B cell (primary cell): Measurements from ENCODE around the gene IL1A. TPM values are rescaled to one million over a fixed set of nuclear protein-coding genes. Genes with fewer than 3 reads are reported as not detected.

Experiments used
- ATAC-seq: fragments of 200-7000 bp; cut with Tn5 transposase; one replicate; pipeline ENCODE4 v1.10.0; 2021; ENCODE audit warnings: low read depth, mild to moderate bottlenecking, moderate number of reproducible peaks, moderate library complexity
- CTCF ChIA-PET: fragments of 350-600 bp; sonication (Branson Sonifier 250); formaldehyde crosslinking; loops from one replicate; lab custom pipeline; 2021; ENCODE audit warnings: antibody characterized with exemption, inconsistent platforms; lab: Charles Lee
- POLR2A ChIA-PET: fragments of 350-600 bp; sonication (Branson Sonifier 250); formaldehyde crosslinking; loops from one replicate; lab custom pipeline; 2021; ENCODE audit warnings: antibody characterized with exemption; lab: Charles Lee
- DNase-seq: peaks from one replicate; pipeline ENCODE4 v3.0.0; 2013
- H2AFZ ChIP-seq: 2 replicates; pipeline ENCODE4 v1.6.1; 2012; ENCODE audit warnings: mild to moderate bottlenecking, low read depth, low read length; ENCODE audit not compliant: insufficient read depth, poor library complexity, severe bottlenecking
- H3K27ac ChIP-seq, 2 donors: 1 replicate in 1 of 2; 2 replicates in 1 of 2; pipeline ENCODE4 v1.5.1; 2012 to 2013; ENCODE audit warnings: low read length in 2 of 2, mild to moderate bottlenecking in 2 of 2, moderate library complexity in 1 of 2
- H3K27me3 ChIP-seq, 4 experiments: fragments of 200-600 bp in 1 of 4; sonication (generic) in 1 of 4; replicated peaks in 1 of 4; 1 replicate in 2 of 4; 2 replicates in 2 of 4; pipeline versions ENCODE4 v1.6.1 to v1.7.0; 2013 to 2016; ENCODE audit warnings: low read length in 3 of 4, mild to moderate bottlenecking in 2 of 4, mixed read lengths in 1 of 4, moderate library complexity in 1 of 4; ENCODE audit not compliant: insufficient read depth in 4 of 4, control insufficient read depth in 3 of 4; ENCODE audit errors: control extremely low read depth in 1 of 4
- H3K36me3 ChIP-seq, 2 experiments: replicated peaks in 1 of 2; 1 replicate in 1 of 2; 2 replicates in 1 of 2; pipeline versions ENCODE4 v1.6.1 to v1.7.1; 2013; ENCODE audit warnings: low read length in 1 of 2; ENCODE audit not compliant: insufficient read depth in 2 of 2, control insufficient read depth in 1 of 2; ENCODE audit errors: control extremely low read depth in 1 of 2, extremely low read depth in 1 of 2
- H3K4me1 ChIP-seq, 2 donors: fragments of 200-600 bp in 1 of 2; sonication (generic) in 1 of 2; 1 replicate in 1 of 2; 2 replicates in 1 of 2; pipeline versions ENCODE4 v1.5.1 to v1.6.1; 2013 to 2017; ENCODE audit warnings: low read length in 2 of 2; ENCODE audit not compliant: control insufficient read depth in 2 of 2, insufficient read depth in 2 of 2
- H3K4me2 ChIP-seq: replicated peaks from 2 replicates; pipeline ENCODE3; 2012; ENCODE audit warnings: mild to moderate bottlenecking, low read depth, low read length; ENCODE audit not compliant: poor library complexity, severe bottlenecking
- H3K4me3 ChIP-seq, 5 experiments: fragments of 200-600 bp in 1 of 5; sonication (generic) in 1 of 5; 1 replicate in 3 of 5; 2 replicates in 2 of 5; pipeline versions ENCODE4 v1.5.1 to v1.7.0; 2011 to 2016; ENCODE audit warnings: low read length in 4 of 5, mild to moderate bottlenecking in 4 of 5, low read depth in 2 of 5, control low read depth in 1 of 5, moderate library complexity in 1 of 5; ENCODE audit not compliant: insufficient read depth in 1 of 5; ENCODE audit errors: control extremely low read depth in 1 of 5, extremely low read depth in 1 of 5
- H3K79me2 ChIP-seq: fragments of 200-600 bp; sonication (generic); one replicate; pipeline ENCODE4 v1.6.0; 2016; ENCODE audit warnings: low read length; ENCODE audit not compliant: control insufficient read depth, insufficient read depth
- H3K9ac ChIP-seq: fragments of 200-600 bp; sonication (generic); 2 replicates; pipeline ENCODE4 v1.6.1; 2017; ENCODE audit warnings: mild to moderate bottlenecking, low read length, moderate library complexity
- H3K9me3 ChIP-seq, 3 donors: one replicate each; pipeline versions ENCODE4 v1.6.1 to v1.7.1; 2013; ENCODE audit warnings: low read length in 2 of 3; ENCODE audit not compliant: control insufficient read depth in 2 of 3, insufficient read depth in 1 of 3; ENCODE audit errors: control extremely low read depth in 1 of 3
- H4K20me1 ChIP-seq: 2 replicates; pipeline ENCODE4 v1.6.0; 2012; ENCODE audit warnings: mild to moderate bottlenecking, low read length; ENCODE audit not compliant: insufficient read depth, control insufficient read depth, poor library complexity, severe bottlenecking
- H3K27ac Mint-ChIP-seq: one replicate; pipeline ENCODE4 v1.8.0; 2021; ENCODE audit warnings: mixed read lengths
- H3K27me3 Mint-ChIP-seq: one replicate; pipeline ENCODE4 v1.8.0; 2021; ENCODE audit warnings: mixed read lengths
- H3K4me1 Mint-ChIP-seq: one replicate; pipeline ENCODE4 v1.8.0; 2021; ENCODE audit warnings: mixed read lengths
- H3K4me3 Mint-ChIP-seq: one replicate; pipeline ENCODE4 v1.8.0; 2021; ENCODE audit warnings: mixed read lengths
- H3K9me3 Mint-ChIP-seq: one replicate; pipeline ENCODE4 v1.8.0; 2022; ENCODE audit warnings: mixed read lengths; ENCODE audit not compliant: insufficient read depth
- CTCF ChIP-seq: fragments of 200-600 bp; IDR thresholded peaks from one replicate; pipeline ENCODE4 v1.8.0; 2022; ENCODE audit warnings: antibody characterized with exemption, mild to moderate bottlenecking
- EZH2 ChIP-seq: IDR thresholded peaks from 2 replicates; pipeline ENCODE4 v1.6.1; 2012; ENCODE audit warnings: borderline replicate concordance, low read depth, mild to moderate bottlenecking, moderate library complexity, low read length; ENCODE audit not compliant: insufficient read depth, poor library complexity, severe bottlenecking
- WGBS: methylation state at CpG from one replicate; pipeline ENCODE4 v1.1.5; 2013; ENCODE audit warnings: missing lambda C conversion rate; ENCODE audit not compliant: insufficient coverage; 5-methylcytosine and 5-hydroxymethylcytosine counted together
- intact Hi-C: fragments of 100-400 bp; cut with micrococcal nuclease; formaldehyde crosslinking; loops from one replicate; pipeline ENCODE4 v1.10.0; 2022
- polyA plus RNA-seq: library from polyadenylated mRNA; depleted of rRNA; stranded (reverse); fragments of >200 nt; gene quantifications from 2 replicates; pipeline ENCODE4 v1.2.3, GENCODE V29; 2012
- total RNA-seq, 2 donors: library from RNA; stranded (reverse); fragments of 120-200 nt in 1 of 2; gene quantifications; 1 replicate in 1 of 2; 2 replicates in 1 of 2; pipeline versions ENCODE4 v1.2.3 to v1.2.4, GENCODE V29; 2013 to 2022

IL1A gene
- total and polyA plus RNA-seq, 2 donors (not counting 1 experiment from before 2014, with no cell fraction given) = 0.15 TPM; not detected in 1

- Histone ChIP-seq H3K36me3 (no peaks in the 10 kb centered on the region), H4K20me1 (no peaks in the 10 kb centered on the region), H3K4me1 (peaks cover 26 to 30% of the 10 kb centered on the region in 2 donors), H3K9ac (no peak overlapping the region), H3K4me2 (peak overlapping the region; percentile 18), H3K79me2 (no peaks in the 10 kb centered on the region), H3K9me3 (no peaks in the 10 kb centered on the region), H3K27me3 (no peaks in the 10 kb centered on the region), H3K4me3 (no peak overlapping the region), H2AFZ (peak overlapping the region; percentile 39), H3K27ac (no peak overlapping the region)
- H3K4me3 Mint-ChIP-seq = no peak overlapping the region
- WGBS = 57% methylated on average over 9 of the region's 15 CpGs
- no peak for DNase-seq
- H3K9me3 Mint-ChIP-seq = no peaks in the 10 kb centered on the region
- peaks cover 28% of the 10 kb centered on the region for H3K4me1 Mint-ChIP-seq
- peaks cover 3% of the 10 kb centered on the region for H3K27me3 Mint-ChIP-seq
- ChIA-PET CTCF (no interaction called here), POLR2A (no interaction called here)
- intact Hi-C loops = no loop called here
- TF ChIP-seq CTCF (no peak), EZH2 (no peak)
- ATAC-seq = no peak
- no peak overlapping the region for H3K27ac Mint-ChIP-seq
These were observed 47.9 kb upstream of the IL1A start for GRCh38 chr2:112831946-112832840.

- no peak overlapping the region for H3K27ac Mint-ChIP-seq
- 8% methylated on average over 2 of the region's 2 CpGs for WGBS
- H3K4me2 ChIP-seq = peak overlapping the region; percentile 18
- peaks cover 19 to 23% of the 10 kb centered on the region in 2 donors for H3K4me1 ChIP-seq
- H3K27me3 Mint-ChIP-seq = peaks cover 6% of the 10 kb centered on the region
- H3K4me1 Mint-ChIP-seq = peaks cover 22% of the 10 kb centered on the region
- ATAC-seq (no peak), DNase-seq (no peak)
- H3K9ac ChIP-seq = no peak overlapping the region
- H4K20me1 ChIP-seq = no peaks in the 10 kb centered on the region
- H3K36me3 ChIP-seq = no peaks in the 10 kb centered on the region
- TF ChIP-seq EZH2 (no peak), CTCF (no peak)
- peak overlapping the region; percentile 3 for H3K4me3 Mint-ChIP-seq
- ChIA-PET CTCF (no interaction called here), POLR2A (no interaction called here)
- H3K79me2 ChIP-seq = no peaks in the 10 kb centered on the region
- H3K27ac ChIP-seq = no peak overlapping the region
- no peaks in the 10 kb centered on the region for H3K9me3 Mint-ChIP-seq
- no peaks in the 10 kb centered on the region for H3K9me3 ChIP-seq
- H3K27me3 ChIP-seq = no peaks in the 10 kb centered on the region
- no peak overlapping the region for H3K4me3 ChIP-seq
- no peak overlapping the region for H2AFZ ChIP-seq
- intact Hi-C loops = no loop called here
These were observed 47.2 kb upstream of the IL1A start for GRCh38 chr2:112831513-112831845.
